ENCODE measurements around the gene DNAJC27. TPM values are rescaled to one million over a fixed set of nuclear protein-coding genes. Genes with fewer than 3 reads are reported as not detected.
A peak's percentile ranks its signal among the peaks of the same experiment; 100 is the strongest.
"Not testable (repeated sequence)": the region's sequence is repeated elsewhere in the genome, so short reads cannot be mapped to it uniquely, and the experiment has no call there.

The DNAJC27 gene
- total RNA-seq = 1 to 10 TPM; 6.0 to 7.7 TPM

DNA sequence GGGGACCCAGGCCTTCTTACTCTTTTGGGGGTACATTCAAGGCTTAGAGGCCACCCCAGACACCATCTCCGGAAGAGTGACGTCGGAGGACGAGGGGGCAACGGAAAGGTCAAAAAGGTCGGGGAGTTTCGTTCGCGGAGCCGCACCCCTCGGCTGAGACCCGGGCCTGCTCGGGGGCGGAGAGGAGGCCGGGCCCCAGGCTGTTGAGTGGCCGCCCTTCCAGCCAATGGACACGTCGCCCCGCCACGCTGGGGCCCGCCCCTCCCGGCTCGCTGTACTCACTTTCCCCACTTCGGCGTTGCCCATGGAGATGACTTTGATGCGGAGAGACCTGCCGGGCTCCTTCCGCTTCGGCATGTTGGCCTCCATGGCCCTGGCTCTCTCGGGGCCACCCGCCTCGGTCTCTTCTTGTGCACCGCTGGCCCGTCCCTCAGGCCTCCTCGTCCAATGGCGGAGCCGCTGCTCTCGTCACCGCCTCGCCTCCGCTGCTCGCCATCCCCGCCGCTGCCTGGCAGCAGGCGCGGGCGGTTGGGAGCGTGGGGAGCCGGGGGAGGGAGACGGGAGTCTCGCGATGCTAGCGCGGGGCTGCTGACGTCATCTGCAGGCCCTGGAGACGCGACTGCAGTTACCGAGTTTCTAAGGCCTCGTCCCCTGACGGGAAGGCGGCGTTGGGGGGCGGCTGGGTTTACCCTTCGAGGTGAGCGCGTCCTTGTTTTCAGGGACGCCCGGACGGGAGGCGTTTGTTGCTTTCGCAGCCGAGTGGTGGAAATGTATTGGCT lies at the start of gene DNAJC27:
Gene DNAJC27 (minus strand): TSS at position 420 of the 779 bp plus-strand sequence. CDS start 51 bp downstream, at position 369.
- H3K4me1 Mint-ChIP-seq = peaks cover 19% of the 10 kb centered on the region
- H3K27ac Mint-ChIP-seq = peak within 1 kb of the TSS; percentile 100
- ChIA-PET CTCF (no interaction called here), POLR2A (interaction anchor here (0.7 kb wide), 1 partner anchor 190 kb away, joined by 3 read pairs; no protein-coding TSS in a partner anchor)
- no peaks in the 10 kb centered on the region for H3K27me3 Mint-ChIP-seq
- no peaks in the 10 kb centered on the region for H3K9me3 Mint-ChIP-seq
- peak within 1 kb of the TSS; percentile 97 for H3K4me3 Mint-ChIP-seq
- DNase-seq = peak; percentile 97
- peaks cover 5% of the 10 kb centered on the region for H3K36me3 Mint-ChIP-seq (ENCODE audit: low read depth)

- POLR2A ChIA-PET = no interaction called here
- no peak for DNase-seq
- Mint-ChIP-seq H3K27me3 (peaks cover 4% of the 10 kb centered on the region), H3K4me1 (no peaks in the 10 kb centered on the region), H3K9me3 (no peaks in the 10 kb centered on the region), H3K4me3 (no peak overlapping the region), H3K27ac (no peak overlapping the region), H3K36me3 (ENCODE audit: low read depth) (no peaks in the 10 kb centered on the region)
- CTCF ChIA-PET = no interaction called here
These were observed 46.9 kb upstream of the DNAJC27 start for GRCh38 chr2:25018681-25019080.

DNA sequence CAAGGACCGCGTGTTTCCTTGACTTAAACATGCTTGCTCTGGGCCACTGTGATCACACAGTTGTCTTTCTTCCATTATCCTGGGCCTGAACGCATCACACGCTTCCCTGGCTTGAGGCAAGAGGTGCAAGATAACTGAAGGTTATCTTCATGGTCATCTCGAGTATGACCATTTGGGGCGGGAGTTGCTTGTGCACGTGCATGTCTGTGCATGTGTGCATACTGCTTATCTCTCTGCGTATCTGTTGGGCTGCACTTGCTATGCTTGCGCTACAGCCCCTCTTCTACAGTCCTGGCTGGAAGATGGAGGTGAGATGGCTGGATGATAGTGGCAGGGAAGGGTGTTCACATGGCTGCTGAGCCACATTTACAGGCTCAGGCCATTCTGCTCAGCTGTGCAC lies 42.9 kb upstream of the DNAJC27 start:
- Mint-ChIP-seq H3K4me3 (no peak overlapping the region), H3K9me3 (no peaks in the 10 kb centered on the region), H3K27me3 (no peaks in the 10 kb centered on the region), H3K4me1 (no peaks in the 10 kb centered on the region), H3K27ac (no peak overlapping the region), H3K36me3 (ENCODE audit: low read depth) (no peaks in the 10 kb centered on the region)
- no peak for DNase-seq
- ChIA-PET POLR2A (no interaction called here), CTCF (interaction anchor here (1.1 kb wide), 1 partner anchor 21 kb away, joined by 3 read pairs; no protein-coding TSS in a partner anchor)

DNA sequence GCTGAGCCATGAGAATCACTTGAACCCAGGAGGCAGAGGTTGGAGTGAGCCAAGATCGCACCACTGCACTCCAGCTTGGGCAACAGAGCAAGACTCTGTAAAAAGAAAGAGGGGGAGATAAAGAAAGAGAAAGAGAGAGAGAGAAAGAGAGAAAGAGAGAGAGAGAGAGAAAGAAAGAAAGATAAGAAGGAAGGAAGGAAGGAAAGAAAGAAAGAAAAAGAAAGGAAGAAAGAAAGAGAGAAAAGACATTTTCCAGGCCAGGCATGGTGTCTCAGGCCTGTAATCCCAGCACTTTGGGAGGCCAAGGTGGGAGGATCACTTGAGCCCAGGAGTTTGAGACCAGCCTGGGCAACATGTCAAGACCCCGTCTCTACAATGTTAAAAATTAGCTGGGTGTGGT lies 39.6 kb upstream of the DNAJC27 start:
- CTCF ChIA-PET = interaction anchor here (0.7 kb wide), 1 partner anchor 162 kb away, joined by 3 read pairs; no protein-coding TSS in a partner anchor
- POLR2A ChIA-PET; H3K4me1 Mint-ChIP-seq; H3K4me3 Mint-ChIP-seq; H3K36me3 Mint-ChIP-seq (ENCODE audit: low read depth); H3K27ac Mint-ChIP-seq; H3K9me3 Mint-ChIP-seq; H3K27me3 Mint-ChIP-seq; DNase-seq: not testable (repeated sequence)

- no peak for DNase-seq
- H3K4me1 Mint-ChIP-seq = no peaks in the 10 kb centered on the region
- H3K27ac Mint-ChIP-seq = no peak overlapping the region
- POLR2A ChIA-PET = no interaction called here
- H3K4me3 Mint-ChIP-seq = no peak overlapping the region
- H3K36me3 Mint-ChIP-seq (ENCODE audit: low read depth) = no peaks in the 10 kb centered on the region
- CTCF ChIA-PET = interaction anchor here (1.1 to 1.2 kb wide), 2 partner anchors 20 to 35 kb away, joined by 4 read pairs; no protein-coding TSS in a partner anchor
- H3K27me3 Mint-ChIP-seq = no peaks in the 10 kb centered on the region
- no peaks in the 10 kb centered on the region for H3K9me3 Mint-ChIP-seq
These were observed 38.2 kb upstream of the DNAJC27 start for GRCh38 chr2:25009954-25010353.

DNA sequence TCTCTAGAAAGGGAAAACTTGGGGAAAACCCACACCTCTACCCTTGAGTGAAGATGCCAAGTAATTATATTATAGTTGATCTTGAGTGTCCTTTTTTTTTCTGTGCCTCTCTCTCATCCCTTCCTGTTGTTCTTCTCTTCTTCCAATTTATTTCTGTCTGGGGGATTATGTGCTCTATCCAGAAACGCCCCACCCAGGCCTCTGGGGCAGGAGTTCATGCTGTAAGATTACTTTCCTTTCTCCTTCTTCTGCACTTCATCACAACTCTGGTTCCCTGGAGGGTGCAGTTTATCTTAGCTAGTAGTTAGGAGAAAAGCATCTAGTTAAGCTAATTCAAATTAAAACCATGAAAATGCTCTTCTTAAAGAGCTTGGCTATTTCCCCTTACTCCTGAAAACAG lies 30.3 kb upstream of the DNAJC27 start:
- DNase-seq = no peak
- Mint-ChIP-seq H3K27ac (no peak overlapping the region), H3K36me3 (ENCODE audit: low read depth) (no peaks in the 10 kb centered on the region), H3K9me3 (no peaks in the 10 kb centered on the region), H3K4me1 (no peaks in the 10 kb centered on the region), H3K4me3 (no peak overlapping the region), H3K27me3 (peaks cover 3% of the 10 kb centered on the region)
- ChIA-PET CTCF (no interaction called here), POLR2A (no interaction called here)

DNA sequence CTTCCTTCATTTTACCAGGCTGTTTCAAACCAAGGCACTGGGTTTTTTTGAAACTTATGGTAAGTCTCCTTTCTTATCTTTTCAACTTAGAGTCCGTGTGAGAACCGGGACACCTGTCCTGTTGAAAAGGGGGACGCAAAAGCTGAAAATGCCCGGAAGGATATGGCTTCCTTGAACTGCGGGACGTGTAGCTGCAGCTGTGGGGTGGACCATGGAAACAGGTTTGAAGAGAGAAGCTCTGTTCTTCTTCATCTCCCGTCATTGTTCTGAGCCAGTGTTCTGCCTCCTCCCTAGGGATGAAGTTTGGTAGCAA lies 29.5 kb upstream of the DNAJC27 start:
- peaks cover 3% of the 10 kb centered on the region for H3K27me3 Mint-ChIP-seq
- H3K9me3 Mint-ChIP-seq = no peaks in the 10 kb centered on the region
- H3K4me1 Mint-ChIP-seq = no peaks in the 10 kb centered on the region
- H3K36me3 Mint-ChIP-seq (ENCODE audit: low read depth) = no peaks in the 10 kb centered on the region
- H3K4me3 Mint-ChIP-seq = no peak overlapping the region
- ChIA-PET CTCF (no interaction called here), POLR2A (no interaction called here)
- H3K27ac Mint-ChIP-seq = no peak overlapping the region
- no peak for DNase-seq

GRCh38 chr2:25000503-25001324 lies 29.0 kb upstream of the DNAJC27 start:
- CTCF ChIA-PET = no interaction called here
- H3K4me1 Mint-ChIP-seq = no peaks in the 10 kb centered on the region

GRCh38 chr2:25000036-25000435 lies 28.3 kb upstream of the DNAJC27 start:
- H3K36me3 Mint-ChIP-seq (ENCODE audit: low read depth) = no peaks in the 10 kb centered on the region
- no peak overlapping the region for H3K27ac Mint-ChIP-seq
- no peaks in the 10 kb centered on the region for H3K9me3 Mint-ChIP-seq
- H3K4me1 Mint-ChIP-seq = no peaks in the 10 kb centered on the region
- ChIA-PET POLR2A (no interaction called here), CTCF (no interaction called here)
- H3K27me3 Mint-ChIP-seq = peaks cover 3% of the 10 kb centered on the region
- DNase-seq = no peak
- no peak overlapping the region for H3K4me3 Mint-ChIP-seq

More at GRCh38 chr2:25000503-25001324, 29.0 kb upstream of the DNAJC27 start:
- no peaks in the 10 kb centered on the region for H3K9me3 Mint-ChIP-seq
- no peak for DNase-seq
- no peak overlapping the region for H3K4me3 Mint-ChIP-seq
- POLR2A ChIA-PET = no interaction called here
- H3K27ac Mint-ChIP-seq = no peak overlapping the region
- peaks cover 3% of the 10 kb centered on the region for H3K27me3 Mint-ChIP-seq
- no peaks in the 10 kb centered on the region for H3K36me3 Mint-ChIP-seq (ENCODE audit: low read depth)

- POLR2A ChIA-PET, H3K4me1 Mint-ChIP-seq: not testable (repeated sequence)
These were observed 27.3 kb upstream of the DNAJC27 start for GRCh38 chr2:24999097-24999496.

DNA sequence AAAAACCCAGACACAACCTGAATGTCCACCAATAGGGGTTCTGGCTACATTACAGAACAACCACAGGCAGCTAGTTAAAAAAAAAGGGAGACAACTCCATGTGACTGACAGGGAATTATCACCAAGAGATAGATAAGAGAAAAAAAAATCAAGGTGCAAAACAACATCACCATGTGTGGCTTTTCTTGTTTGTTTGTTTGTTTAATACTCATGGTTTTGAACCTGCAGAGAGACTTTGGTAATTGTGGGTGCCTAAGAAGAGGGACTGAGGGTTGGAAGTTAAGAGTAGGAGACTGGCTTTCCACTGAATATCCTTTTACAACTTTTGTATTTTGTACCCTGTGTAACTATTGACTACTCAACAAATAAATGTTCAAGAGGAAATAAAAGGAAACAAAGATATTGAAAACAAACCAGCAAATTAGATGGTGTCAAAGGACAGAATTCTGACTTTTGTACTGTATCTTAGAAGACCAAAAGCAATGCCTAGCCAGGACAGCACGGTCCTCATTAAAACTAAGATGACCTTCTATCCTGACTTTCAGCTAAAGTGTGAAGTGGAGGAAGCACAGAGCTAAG lies 22.5 kb upstream of the DNAJC27 start:
- Mint-ChIP-seq H3K4me3 (no peak overlapping the region), H3K4me1 (no peaks in the 10 kb centered on the region), H3K27me3 (peaks cover 18% of the 10 kb centered on the region), H3K27ac (no peak overlapping the region), H3K9me3 (no peaks in the 10 kb centered on the region), H3K36me3 (ENCODE audit: low read depth) (no peaks in the 10 kb centered on the region)
- ChIA-PET POLR2A (interaction anchor here (0.6 kb wide), 1 partner anchor 10 kb away, joined by 3 read pairs; no protein-coding TSS in a partner anchor), CTCF (interaction anchor here (1.5 kb wide), 1 partner anchor 19 kb away, joined by 4 read pairs; no protein-coding TSS in a partner anchor)
- no peak for DNase-seq

More at GRCh38 chr2:24999097-24999496, 27.3 kb upstream of the DNAJC27 start:
- DNase-seq; H3K9me3 Mint-ChIP-seq; H3K4me3 Mint-ChIP-seq; H3K36me3 Mint-ChIP-seq (ENCODE audit: low read depth); CTCF ChIA-PET; H3K27ac Mint-ChIP-seq; H3K27me3 Mint-ChIP-seq: not testable (repeated sequence)

GRCh38 chr2:24993406-24994145 lies 21.8 kb upstream of the DNAJC27 start:
- no peak for DNase-seq
- H3K27ac Mint-ChIP-seq = no peak overlapping the region
- ChIA-PET CTCF (interaction anchor here (1.4 to 1.5 kb wide), 2 partner anchors 18 to 20 kb away, joined by 3 to 4 read pairs; no protein-coding TSS in a partner anchor), POLR2A (no interaction called here)
- no peak overlapping the region for H3K4me3 Mint-ChIP-seq
- H3K9me3 Mint-ChIP-seq = no peaks in the 10 kb centered on the region
- no peaks in the 10 kb centered on the region for H3K4me1 Mint-ChIP-seq
- peaks cover 18% of the 10 kb centered on the region for H3K27me3 Mint-ChIP-seq
- H3K36me3 Mint-ChIP-seq (ENCODE audit: low read depth) = no peaks in the 10 kb centered on the region

All from activated CD4-positive, alpha-beta T cell treated with anti-CD3 and anti-CD28 coated beads, Interleukin-2, amount 10 ng/mL, durations not matched to agents 7 days and 5 days (primary cell).